GM12873 (cell line): ENCODE measurements around the gene SEC31A.

Experiments used
- TF ChIP-seq, protein P1 (sequence below): IDR thresholded peaks from 2 replicates; pipeline ENCODE4 v1.5.1; 2012; ENCODE audit warnings: low read depth, mild to moderate bottlenecking, moderate library complexity, low read length, control low read depth; ENCODE audit not compliant: insufficient read depth; ENCODE audit errors: missing control alignments

SEC31A gene, protein sequence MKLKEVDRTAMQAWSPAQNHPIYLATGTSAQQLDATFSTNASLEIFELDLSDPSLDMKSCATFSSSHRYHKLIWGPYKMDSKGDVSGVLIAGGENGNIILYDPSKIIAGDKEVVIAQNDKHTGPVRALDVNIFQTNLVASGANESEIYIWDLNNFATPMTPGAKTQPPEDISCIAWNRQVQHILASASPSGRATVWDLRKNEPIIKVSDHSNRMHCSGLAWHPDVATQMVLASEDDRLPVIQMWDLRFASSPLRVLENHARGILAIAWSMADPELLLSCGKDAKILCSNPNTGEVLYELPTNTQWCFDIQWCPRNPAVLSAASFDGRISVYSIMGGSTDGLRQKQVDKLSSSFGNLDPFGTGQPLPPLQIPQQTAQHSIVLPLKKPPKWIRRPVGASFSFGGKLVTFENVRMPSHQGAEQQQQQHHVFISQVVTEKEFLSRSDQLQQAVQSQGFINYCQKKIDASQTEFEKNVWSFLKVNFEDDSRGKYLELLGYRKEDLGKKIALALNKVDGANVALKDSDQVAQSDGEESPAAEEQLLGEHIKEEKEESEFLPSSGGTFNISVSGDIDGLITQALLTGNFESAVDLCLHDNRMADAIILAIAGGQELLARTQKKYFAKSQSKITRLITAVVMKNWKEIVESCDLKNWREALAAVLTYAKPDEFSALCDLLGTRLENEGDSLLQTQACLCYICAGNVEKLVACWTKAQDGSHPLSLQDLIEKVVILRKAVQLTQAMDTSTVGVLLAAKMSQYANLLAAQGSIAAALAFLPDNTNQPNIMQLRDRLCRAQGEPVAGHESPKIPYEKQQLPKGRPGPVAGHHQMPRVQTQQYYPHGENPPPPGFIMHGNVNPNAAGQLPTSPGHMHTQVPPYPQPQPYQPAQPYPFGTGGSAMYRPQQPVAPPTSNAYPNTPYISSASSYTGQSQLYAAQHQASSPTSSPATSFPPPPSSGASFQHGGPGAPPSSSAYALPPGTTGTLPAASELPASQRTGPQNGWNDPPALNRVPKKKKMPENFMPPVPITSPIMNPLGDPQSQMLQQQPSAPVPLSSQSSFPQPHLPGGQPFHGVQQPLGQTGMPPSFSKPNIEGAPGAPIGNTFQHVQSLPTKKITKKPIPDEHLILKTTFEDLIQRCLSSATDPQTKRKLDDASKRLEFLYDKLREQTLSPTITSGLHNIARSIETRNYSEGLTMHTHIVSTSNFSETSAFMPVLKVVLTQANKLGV

DNA sequence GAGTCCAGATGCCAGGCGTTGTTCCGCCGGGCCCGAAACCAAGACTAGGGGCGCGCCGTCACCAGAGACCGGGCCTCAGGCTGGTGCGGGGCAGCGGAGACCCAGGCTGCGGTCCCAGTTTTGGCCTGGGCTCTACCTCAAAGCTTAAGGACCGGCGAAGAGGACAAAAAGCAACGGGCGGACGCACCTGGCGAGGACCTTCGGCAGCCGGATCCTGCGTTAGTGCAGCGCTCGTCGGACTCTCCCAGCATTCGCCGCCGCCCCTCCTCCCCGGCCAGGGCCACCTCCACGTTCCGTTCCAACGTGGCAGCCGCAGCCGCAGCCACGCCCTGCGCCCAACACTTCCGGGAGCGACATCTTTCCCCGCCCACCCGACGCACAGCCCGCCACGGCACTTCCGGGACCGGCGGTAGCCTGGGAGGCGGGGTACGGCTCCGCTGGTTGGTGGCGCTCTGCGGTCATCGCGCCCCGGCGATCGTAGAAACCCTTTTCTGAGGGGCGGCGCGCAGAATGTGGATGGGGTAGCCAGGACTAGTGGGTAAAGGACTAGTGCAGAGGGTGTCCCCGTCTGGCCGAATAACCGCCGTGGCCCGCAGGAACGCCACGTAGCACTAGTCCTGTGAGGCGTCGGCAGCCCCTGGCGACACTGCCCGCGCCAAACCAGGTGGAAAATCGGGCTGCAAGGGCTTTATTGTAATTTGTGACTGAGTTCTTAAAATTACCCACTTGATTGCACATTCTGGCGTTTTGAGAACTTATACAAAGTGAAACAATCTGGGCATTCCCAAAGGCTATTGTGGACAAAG is at the start of gene SEC31A:
Gene SEC31A (minus strand): TSS at position 253 of the 806 bp plus-strand sequence. CDS start 9,217 bp downstream, outside the sequence.
- TF ChIP-seq, protein P1, sequence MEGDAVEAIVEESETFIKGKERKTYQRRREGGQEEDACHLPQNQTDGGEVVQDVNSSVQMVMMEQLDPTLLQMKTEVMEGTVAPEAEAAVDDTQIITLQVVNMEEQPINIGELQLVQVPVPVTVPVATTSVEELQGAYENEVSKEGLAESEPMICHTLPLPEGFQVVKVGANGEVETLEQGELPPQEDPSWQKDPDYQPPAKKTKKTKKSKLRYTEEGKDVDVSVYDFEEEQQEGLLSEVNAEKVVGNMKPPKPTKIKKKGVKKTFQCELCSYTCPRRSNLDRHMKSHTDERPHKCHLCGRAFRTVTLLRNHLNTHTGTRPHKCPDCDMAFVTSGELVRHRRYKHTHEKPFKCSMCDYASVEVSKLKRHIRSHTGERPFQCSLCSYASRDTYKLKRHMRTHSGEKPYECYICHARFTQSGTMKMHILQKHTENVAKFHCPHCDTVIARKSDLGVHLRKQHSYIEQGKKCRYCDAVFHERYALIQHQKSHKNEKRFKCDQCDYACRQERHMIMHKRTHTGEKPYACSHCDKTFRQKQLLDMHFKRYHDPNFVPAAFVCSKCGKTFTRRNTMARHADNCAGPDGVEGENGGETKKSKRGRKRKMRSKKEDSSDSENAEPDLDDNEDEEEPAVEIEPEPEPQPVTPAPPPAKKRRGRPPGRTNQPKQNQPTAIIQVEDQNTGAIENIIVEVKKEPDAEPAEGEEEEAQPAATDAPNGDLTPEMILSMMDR, result no peak

DNA sequence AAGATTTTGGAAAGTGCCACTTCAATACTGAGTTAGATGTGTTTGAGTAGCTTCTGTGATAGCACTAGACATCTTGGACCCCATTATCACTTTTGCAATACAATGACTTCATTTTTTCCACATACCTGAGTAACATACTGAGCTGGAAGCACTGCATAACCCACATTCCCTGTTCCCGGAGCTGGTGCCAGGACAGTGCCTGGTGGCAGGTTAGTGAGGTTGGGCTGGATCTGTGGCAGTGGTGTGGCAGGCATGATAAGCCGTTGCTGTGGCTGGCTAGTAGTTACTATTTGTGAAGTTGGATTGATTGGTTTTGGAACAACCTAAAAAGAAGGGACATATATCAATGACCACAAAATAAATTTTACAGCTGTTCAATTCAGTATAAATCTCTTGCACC is 48.5 kb upstream of the SEC31A start:
- TF ChIP-seq, protein P1, result no peak

DNA sequence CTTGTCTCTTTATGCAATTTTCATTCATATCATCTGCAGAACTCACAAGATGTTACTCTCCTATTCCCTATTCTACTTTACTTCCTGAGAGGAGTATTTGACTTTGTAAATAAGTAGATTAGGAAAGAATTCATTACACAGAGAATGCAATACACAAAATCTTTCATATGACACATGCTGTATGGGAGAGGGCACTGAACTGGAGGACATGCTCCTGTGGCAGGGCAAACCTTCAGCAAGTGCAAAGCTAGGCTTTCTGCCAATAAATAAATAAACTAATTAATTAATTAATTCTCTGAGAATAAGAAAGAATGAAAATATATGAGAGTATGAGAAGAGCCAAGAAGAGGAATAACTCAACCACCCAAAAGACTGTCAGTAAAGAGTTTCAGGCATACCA is 43.5 kb upstream of the SEC31A start:
- TF ChIP-seq, protein P1, result no peak

DNA sequence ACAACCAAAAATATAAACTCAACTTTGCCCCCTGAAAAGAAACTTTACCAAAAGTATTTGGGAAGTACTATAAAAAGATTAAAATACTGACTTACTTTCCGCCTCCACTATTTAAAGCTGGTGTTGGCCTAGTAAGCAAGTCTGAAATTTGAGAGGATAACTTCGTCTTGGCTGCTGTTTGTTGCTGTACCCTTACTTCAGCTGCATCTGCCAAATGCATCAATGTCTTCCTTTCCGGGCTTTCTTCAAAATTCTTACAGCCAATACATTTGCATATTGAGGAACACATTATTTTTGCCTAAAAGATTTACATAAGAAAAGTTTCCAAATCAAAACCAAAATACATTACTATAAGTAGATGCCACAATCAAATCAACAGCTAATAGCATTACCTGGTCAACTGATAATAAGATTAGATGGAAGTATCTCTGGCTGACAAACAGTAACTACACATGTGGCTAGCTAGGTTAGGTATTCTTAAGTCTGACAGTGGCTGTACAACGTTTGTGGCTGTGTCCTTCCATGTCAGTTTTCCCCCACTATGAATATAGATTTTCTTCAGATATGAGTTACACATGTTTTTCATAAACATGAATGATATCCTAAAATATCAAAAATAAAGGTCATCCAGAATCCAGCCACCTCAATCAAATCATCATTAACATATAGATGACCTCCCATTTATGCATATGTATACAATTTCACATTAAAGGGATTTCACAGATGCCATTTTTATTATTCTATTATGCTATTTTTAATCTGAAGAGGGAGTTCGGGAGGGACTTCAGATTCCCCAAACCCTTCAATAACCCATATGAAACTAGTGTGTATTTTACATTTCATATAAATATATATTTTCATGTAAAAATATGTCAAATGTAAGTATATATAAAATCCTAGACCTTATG is 40.1 kb upstream of the SEC31A start:
- TF ChIP-seq, protein P1, result no peak

DNA sequence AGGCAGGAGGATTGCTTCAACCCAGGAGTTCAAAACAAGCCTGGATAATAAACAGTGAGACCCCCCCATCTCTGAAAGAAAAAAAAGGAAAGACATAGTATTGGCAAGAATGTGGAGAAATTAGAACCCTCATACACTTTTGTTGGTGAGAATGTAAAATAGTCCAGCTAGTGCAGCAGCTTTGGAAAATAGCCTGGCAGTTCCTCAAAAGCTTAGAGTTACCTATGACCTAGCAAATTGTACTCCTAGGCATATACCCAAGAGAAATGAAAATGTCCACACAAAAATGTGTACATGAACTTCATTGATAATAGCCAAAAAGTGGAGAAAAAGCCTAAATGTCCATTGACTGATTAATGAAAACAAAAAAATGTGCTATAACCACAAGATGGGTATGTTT is 30.8 kb upstream of the SEC31A start:
- TF ChIP-seq, protein P1, result no peak

DNA sequence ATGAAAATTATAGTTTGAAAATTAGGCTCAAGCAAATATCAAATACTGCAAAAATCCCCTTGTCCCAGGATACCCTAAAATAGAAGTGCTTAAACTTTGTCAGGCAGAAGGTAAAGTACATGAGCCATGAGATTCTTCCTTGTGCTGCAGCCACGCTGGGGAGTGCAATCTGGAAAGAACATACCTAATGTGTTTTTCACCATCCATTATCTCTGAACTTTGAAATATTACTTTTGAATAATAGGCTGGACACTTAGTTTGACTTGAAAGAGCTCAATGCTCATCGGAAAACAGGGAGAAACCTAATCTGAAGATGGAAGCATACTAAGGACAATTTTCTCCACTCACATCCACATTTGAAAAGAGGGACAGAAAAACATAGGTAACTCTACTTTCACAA is 28.4 kb upstream of the SEC31A start:
- TF ChIP-seq, protein P1, result no peak
